Pons (tissue), 1 donor: ENCODE results near the gene PPM1L.
A peak's percentile ranks its signal among the peaks of the same experiment; 100 is the strongest.

ENCODE experiments used
- DNase-seq: peaks from one replicate; pipeline ENCODE4 v3.0.0-alpha.2; 2016; ENCODE audit warnings: low spot score

Gene PPM1L

DNA sequence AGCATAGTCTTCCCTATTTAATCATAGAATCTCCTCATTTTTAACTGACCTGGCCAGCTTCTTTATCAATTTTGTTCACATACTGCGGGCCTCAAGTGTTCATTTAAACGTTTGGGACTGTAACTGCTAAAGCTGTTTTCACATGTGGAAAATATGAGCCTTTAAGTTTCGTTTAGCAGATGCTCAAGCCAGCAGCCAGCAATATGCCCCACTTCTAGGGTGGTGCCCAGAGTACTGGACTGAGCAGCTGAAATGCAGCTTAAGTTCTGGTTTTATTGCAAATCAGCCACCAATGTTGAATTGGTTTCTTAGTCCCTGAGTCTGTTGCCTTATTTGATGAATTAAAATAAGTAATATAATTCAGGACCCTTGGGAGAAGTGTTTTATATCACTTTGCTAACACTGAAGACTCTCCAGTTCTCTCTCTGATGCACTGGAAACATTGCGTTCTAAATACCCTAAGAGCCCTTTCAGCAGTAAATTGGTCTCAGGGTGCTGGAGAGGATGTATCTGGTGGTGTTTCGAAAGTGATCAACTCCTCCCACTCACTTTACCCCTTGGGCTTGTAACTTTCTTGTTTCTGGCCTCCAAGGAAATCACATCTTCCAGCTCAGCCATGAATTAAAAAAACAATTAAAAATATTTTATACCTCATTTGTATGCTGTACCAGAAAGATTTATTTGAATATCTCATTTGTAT lies 287.5 kb downstream of the PPM1L start:
- DNase-seq: no peak

DNA sequence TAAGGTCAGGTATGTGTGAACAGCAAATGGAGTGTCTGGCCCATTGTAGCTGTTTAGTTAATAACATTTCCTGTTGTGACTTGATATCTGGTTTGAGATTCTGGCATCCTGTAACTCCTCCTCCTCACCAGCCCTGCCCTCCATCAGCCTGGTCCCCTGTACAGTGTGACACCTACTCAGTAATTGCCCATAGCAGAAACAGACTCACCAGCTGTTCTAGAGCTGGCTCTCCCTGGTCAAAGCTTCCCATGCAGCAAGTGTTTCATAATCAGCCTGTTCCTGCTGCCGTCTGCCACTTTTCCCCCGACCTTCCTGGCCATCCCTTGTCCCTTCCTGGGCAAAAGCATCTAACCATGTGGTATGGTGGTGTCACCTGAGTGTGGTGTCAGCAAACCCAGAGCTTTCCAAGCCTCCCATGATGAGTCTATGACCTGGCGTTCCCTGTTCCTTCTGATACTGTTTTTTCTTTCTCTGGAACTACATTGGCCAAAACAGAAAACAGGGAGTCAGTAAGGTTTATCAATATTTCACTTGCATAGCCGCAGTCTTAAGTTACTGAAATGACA lies 293.7 kb downstream of the PPM1L start:
- DNase-seq: no peak

DNA sequence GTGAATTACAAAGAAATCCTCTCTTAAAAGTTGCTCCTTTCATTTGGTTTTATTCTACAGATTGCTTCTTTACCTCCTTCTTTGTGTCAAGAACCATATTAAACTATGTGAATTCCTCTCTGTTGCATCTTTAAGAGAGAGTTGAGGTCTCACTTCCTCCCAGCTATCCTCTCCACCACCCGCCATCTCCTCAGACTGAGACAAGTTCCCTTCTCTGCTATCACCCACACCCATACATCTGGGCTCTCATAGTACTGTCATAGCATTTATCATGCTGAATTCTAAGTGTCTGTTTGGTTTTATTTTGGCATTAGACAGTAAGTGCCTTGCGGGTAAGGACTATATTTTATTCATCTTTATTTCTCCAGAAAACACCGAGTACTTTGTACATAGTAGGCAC lies 294.9 kb downstream of the PPM1L start:
- peak; percentile 28 for DNase-seq

DNA sequence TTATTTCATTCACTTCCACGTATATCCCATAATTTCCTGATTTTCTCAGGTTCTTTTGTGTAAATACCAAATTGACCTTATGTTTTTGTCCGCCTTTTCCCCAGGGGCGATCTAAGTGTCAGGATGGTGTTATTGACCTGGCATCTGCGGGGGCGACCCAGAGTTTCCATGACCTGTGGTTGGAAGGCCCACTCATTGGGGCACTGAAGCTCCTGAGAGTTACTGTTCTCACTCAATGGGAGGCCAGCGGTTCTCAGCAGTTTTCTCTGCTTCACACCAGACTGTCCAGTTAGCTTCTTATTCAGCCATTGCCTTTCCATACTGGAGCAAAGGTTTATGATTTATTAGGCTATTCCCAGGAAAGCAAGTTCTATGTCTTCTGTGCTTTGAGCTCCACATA lies 295.8 kb downstream of the PPM1L start:
- DNase-seq: no peak

DNA sequence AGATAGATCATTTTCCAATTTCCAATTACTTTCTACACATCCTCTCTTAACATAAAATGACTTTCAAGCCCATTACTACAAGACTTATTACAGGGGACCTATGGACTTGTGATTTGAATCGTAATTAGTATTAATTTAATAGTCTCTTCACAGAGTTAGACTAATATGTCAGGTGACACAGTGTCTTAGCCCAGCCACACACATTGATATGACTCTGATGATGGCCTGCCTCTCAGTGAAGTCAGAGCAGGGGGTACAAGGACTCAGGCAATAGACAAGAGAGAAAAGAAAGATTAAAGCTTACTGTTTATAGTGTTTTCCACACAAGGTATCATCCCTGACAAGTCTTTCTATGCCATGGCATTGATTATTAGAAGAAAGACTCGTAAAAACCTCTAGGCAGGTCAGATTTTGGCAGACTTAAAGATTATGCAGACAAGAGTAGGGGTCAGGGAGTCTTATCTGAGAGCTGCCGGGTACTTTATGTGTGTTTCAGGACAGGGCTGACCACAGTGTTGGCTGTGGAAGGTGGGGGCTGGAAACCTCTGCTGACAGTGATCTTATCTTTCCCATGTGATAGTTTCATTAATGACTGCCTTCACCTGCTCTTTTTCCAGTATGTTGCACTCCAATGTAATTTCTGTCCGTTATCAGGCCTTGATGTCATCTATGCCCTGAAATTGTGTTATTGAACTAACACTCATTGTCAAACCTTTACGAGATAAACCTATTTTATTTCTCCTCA lies 299.0 kb downstream of the PPM1L start:
- no peak for DNase-seq

DNA sequence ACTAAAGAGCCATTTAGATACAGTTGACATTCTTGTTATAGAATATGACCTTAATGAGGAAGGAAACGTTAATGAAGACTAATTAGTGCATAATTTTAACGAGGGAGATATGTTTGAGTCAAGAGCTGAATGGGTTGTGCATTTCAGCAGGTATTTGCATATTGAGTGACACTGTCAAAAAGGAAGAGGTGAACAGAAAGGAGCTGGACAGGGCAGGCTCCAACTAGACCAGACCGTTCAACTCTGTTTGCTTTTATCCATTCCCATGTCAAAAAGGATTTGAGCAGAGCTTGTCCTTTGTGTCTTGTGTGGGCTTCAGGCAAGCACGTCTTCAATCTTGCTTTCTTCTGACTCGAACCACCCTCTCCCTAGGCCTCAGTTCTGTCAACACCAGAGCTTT lies 308.4 kb downstream of the PPM1L start:
- no peak for DNase-seq

GRCh38 chr3:161066930-161067329 lies 310.9 kb downstream of the PPM1L start:
- no peak for DNase-seq

DNA sequence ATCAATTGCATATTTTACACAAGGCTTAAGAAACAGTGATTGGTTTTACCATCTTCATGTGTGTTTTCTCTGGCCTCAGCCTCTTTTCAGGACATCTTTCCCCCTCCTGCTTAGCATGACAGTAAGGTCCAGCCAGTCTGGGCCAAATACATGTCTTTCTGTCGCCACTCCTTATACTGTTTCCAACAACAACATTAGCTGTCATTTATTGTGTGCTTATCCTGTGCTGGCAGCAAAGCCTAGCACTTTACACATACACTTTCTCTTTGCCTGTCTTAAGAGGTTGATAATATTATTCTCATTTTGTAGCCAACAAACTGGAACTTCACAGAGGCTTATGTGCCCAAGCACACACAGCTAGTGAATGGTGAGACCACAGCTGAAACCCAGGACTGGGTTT lies 311.3 kb downstream of the PPM1L start:
- no peak for DNase-seq

DNA sequence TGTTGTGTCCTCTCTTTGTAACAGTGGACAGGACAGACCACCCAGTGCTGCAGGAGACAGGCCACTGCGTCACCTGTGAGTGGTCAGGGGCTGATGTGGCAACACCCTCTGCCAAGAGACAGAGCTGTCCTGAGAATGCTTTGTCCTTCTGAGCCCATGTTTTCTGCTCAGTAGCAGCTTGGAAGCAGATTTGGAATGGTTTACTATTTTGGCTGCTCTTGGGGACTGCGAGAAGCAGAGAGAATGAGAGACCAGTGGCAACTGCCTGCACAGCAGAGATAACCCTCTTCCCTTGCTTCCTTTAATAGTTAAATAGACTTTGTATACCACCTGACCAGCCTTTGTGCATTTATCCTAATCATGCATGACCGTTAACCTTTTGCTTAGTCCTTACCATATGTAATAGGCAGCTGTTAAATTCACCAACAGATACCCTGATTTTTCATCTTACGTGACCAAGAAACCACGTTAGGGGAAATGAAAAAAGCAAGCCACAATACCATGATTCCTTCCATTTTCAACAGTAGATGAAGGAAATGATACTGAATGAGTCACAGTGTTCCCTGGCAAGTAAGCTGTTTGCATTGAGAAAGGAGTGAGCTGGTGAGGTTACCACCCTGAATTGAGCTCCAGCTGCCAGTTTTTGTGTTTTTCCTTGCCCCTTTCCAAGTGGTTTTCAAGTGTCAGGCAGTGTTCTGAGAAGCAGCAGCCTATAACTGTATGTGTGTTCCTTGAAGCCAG lies 313.6 kb downstream of the PPM1L start:
- peak; percentile 66 for DNase-seq

- no peak for DNase-seq
Measured at GRCh38 chr3:161070252-161070930, 314.4 kb downstream of the PPM1L start.

DNA sequence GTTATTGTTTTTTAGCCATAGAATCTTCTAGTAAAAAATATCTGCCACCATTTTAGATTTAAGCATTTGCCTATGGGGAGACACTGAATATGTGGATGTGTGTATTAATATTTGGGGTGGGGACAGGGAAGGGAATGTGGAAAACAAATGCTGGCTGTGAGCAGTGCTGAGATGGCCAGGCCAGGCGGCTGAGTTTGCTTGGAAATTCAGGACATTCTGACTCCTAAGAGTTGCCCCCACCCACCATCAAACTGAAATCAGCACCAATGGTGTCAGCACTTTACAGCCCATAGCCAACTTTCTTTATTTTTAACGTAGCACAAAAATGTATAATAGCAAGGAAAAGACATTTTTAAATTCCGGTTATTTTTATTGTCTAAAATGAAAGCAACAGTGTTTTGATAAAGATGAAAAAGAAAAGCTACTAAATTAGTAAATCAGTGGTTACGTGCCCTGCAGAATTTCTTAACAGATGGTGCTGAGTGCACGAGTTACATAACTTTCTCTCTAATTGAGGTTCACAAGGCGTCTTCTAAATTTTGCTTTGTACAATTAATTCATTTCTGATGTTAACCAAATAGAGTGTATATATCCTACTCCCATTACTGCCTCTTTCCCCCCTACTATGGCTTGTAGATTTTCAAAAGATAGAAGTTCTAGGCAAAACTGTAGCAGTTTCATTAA lies 315.1 kb downstream of the PPM1L start:
- DNase-seq: no peak

DNA sequence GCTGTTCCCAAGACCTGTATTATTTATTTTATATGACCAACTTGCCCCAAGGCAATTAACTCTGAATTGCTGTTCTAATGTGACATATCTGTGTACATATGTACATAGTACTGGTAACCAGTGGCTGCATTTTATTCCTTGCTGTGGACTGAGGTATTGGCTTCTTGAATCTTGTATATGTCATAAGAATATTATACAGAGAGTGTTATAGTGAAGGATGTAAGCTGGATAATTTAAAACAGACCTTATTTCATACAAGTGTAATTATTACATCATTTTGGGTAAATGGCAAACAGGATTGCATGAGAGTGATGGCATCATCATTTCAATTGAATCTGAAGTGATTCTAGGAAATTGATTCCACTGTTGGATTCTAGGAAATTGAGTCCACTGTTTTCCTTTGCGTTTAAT lies 316.2 kb downstream of the PPM1L start:
- DNase-seq: no peak

DNA sequence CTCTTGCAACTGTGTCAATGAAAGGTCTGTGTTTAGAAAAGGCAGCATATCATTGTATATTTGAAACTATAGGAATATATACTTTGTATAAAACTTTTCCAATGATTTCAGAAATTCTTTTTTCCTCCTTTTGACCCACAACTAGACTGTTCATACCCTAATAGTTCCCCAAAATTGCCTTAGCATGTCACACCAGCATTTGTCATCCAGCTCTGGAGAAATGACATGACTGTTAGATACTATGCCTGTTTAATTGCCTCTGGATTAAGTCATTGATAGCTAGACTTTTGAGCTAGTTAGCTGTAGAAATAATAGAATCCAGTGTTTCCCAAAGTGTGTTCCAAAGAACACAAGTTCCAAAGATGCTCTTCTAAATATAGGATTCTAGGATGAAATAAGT lies 316.7 kb downstream of the PPM1L start:
- DNase-seq: no peak

DNA sequence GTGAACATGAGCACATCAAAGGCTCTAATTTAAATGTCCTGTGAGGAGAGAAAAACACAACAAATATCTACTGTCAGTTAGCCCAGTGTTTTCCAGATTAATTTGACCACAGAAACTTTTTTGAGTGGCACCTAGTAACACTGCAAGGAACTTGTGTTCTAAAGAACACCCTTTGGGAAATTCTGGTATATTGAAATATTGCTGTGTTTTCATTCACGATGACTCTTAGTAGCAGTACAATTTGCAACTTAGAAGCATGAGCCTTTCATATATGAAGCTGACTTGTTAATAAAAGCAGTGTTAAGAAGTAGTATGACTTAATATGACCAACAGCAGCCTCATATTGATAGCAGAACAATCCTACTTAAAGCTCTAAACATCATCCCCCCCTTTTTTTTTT lies 317.1 kb downstream of the PPM1L start:
- no peak for DNase-seq

DNA sequence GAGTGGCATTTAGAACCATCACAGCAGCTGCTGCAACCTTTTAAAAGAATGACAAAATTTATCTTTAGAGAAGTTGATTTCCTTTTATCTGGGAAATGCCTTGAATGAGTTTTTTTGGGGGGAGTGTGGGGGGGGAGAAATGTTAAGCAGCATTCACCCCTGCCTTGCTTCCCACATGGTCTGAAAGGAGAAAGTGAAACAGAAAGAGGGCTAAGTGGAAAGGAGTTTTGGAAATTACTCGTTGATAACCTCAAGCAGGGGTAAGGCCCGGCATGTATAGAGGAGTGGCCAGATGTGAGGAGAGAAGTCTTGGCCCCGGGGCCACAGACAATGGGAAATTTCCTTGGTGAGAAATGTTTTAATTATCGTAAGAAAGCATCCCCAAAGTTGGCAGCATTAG lies 325.6 kb downstream of the PPM1L start:
- DNase-seq: no peak

GRCh38 chr3:161082063-161082462 lies 326.0 kb downstream of the PPM1L start:
- DNase-seq: no peak

DNA sequence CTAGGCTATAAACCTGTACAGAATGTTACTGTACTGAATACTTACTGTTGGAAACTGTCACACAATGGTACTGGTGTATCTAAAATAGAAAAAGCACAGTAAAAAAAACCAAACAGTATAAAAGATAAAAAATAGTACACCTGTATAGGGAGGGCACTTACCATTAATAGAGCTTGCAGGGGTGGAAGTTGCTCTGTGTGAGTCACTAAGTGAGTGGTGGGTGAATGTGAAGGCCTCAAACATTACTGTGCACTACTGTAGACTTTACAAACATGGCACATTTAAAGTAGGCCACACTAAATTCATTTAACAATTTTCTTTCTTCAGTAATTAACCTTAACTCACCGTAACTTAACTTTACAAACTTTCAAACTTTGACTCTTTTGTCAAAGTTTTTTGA lies 327.1 kb downstream of the PPM1L start:
- no peak for DNase-seq

GRCh38 chr3:161084277-161084676 lies 328.2 kb downstream of the PPM1L start:
- no peak for DNase-seq

- DNase-seq: no peak
Measured at GRCh38 chr3:161093895-161094294, 337.9 kb downstream of the PPM1L start.

DNA sequence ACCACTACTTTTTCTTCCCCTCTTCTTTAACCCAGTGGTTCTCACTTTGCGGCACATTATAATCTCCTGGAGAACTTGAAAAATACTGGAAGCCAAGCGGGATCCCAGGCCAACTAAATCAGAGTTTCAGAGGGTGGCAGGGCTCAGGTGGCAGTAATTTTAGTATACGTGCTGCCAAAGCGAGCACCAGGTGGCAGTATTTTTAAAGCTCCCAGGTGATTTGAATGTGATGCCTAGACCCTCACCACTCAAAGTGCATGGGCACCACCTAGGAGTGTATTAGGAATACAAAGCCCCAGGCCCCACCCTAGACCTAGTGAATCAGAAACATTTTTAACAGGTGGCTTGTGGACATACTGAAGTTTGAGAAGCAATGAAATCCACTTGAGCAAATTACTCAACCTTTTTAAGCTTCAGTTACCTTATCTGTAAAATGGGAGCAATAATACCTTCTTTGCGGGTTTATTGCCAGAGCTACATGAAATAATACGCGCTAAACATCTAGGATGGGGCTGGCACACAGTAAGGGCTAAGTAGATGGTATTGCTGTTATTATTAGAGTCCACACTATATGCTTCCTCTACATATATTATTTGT lies 340.8 kb downstream of the PPM1L start:
- no peak for DNase-seq

GRCh38 chr3:161100994-161101393 lies 345.0 kb downstream of the PPM1L start:
- DNase-seq: no peak
